Endodermal cell (in vitro differentiated cells): ENCODE data around the gene SSRP1. TPM values are rescaled to one million over a fixed set of nuclear protein-coding genes. Genes with fewer than 3 reads are reported as not detected.

Source experiments
- DNase-seq: peaks from one replicate; pipeline ENCODE4 v3.0.0-alpha.2; 2017
- H3K27ac ChIP-seq: 2 replicates; pipeline ENCODE4 v1.5.1; 2013; ENCODE audit warnings: mild to moderate bottlenecking, low read depth, low read length, moderate library complexity
- H3K27me3 ChIP-seq: 2 replicates; pipeline ENCODE4 v1.6.1; 2013; ENCODE audit warnings: mild to moderate bottlenecking, low read length, moderate library complexity; ENCODE audit not compliant: insufficient read depth, control insufficient read depth, poor library complexity, severe bottlenecking
- H3K36me3 ChIP-seq: 2 replicates; pipeline ENCODE4 v1.7.0; 2013; ENCODE audit warnings: mild to moderate bottlenecking, low read length, moderate library complexity; ENCODE audit not compliant: control insufficient read depth, insufficient read depth
- H3K4me1 ChIP-seq: one replicate; pipeline ENCODE4 v1.7.0; 2013; ENCODE audit warnings: low read length; ENCODE audit not compliant: control insufficient read depth, insufficient read depth
- H3K4me3 ChIP-seq: 2 replicates; pipeline ENCODE4 v1.5.1; 2013; ENCODE audit warnings: mild to moderate bottlenecking, low read length, moderate library complexity
- H3K9ac ChIP-seq: 2 replicates; pipeline ENCODE4 v1.6.1; 2013; ENCODE audit warnings: mild to moderate bottlenecking, low read length, moderate library complexity; ENCODE audit not compliant: poor library complexity, severe bottlenecking; ENCODE audit errors: extremely low read depth
- H3K9me3 ChIP-seq: 2 replicates; pipeline ENCODE4 v1.6.1; 2013; ENCODE audit warnings: mild to moderate bottlenecking, low read length, moderate library complexity; ENCODE audit not compliant: control insufficient read depth
- H3K27ac Mint-ChIP-seq: 2 replicates; pipeline ENCODE4 v1.8.0; 2020; ENCODE audit warnings: mixed read lengths
- H3K27me3 Mint-ChIP-seq: 2 replicates; pipeline ENCODE4 v1.8.0; 2021; ENCODE audit warnings: mild to moderate bottlenecking, mixed read lengths; ENCODE audit not compliant: insufficient read depth
- H3K36me3 Mint-ChIP-seq: 2 replicates; pipeline ENCODE4 v1.8.0; 2020; ENCODE audit warnings: low read depth, mixed read lengths
- H3K4me1 Mint-ChIP-seq: 2 replicates; pipeline ENCODE4 v1.8.0; 2020; ENCODE audit warnings: mixed read lengths
- H3K4me3 Mint-ChIP-seq: 2 replicates; pipeline ENCODE4 v1.8.0; 2020; ENCODE audit warnings: mild to moderate bottlenecking, moderate library complexity, mixed read lengths
- H3K9me3 Mint-ChIP-seq: 2 replicates; pipeline ENCODE4 v1.8.0; 2020; ENCODE audit warnings: mild to moderate bottlenecking, mixed read lengths
- WGBS, 2 experiments: methylation state at CpG; one replicate each; pipeline versions ENCODE4 v1.1.5 to v1.1.7; 2013; ENCODE audit warnings: missing lambda C conversion rate in 2 of 2, mixed read lengths in 1 of 2; ENCODE audit not compliant: insufficient coverage in 1 of 2, insufficient read length in 1 of 2; 5-methylcytosine and 5-hydroxymethylcytosine counted together
- long read RNA-seq, 4 experiments: library from polyadenylated mRNA in 2 of 4; library from RNA in 1 of 4; library from capped mRNA in 1 of 4; stranded (forward) in 3 of 4; unstranded in 1 of 4; transcript quantifications; one replicate each; pipeline ENCODE4 v2.0.0, GENCODE V29; 2020 to 2021; ENCODE audit warnings: inconsistent platforms in 1 of 4
- polyA plus RNA-seq, 2 experiments: library from polyadenylated mRNA; stranded (reverse); fragments of 50-300 nt; gene quantifications; one replicate each; pipeline ENCODE4 v1.2.3, GENCODE V29; 2013
- total RNA-seq, 2 donors: library from RNA; stranded (reverse); fragmentation: NEBNext Ultra II Directional in 1 of 2; extraction: Animal tissue kit (Norgen Biotek cat#: 25700) in 1 of 2; gene quantifications; 2 replicates in 1 of 2; 3 replicates in 1 of 2; pipeline ENCODE4 v1.2.1, GENCODE V29; 2021
- TF ChIP-seq, protein P1 (sequence below): fragments of 200-600 bp; sonication (generic); conservative IDR thresholded peaks from 2 replicates; pipeline ENCODE4 v1.5.0; 2021; ENCODE audit warnings: antibody characterized with exemption, mild to moderate bottlenecking

SSRP1 gene, protein sequence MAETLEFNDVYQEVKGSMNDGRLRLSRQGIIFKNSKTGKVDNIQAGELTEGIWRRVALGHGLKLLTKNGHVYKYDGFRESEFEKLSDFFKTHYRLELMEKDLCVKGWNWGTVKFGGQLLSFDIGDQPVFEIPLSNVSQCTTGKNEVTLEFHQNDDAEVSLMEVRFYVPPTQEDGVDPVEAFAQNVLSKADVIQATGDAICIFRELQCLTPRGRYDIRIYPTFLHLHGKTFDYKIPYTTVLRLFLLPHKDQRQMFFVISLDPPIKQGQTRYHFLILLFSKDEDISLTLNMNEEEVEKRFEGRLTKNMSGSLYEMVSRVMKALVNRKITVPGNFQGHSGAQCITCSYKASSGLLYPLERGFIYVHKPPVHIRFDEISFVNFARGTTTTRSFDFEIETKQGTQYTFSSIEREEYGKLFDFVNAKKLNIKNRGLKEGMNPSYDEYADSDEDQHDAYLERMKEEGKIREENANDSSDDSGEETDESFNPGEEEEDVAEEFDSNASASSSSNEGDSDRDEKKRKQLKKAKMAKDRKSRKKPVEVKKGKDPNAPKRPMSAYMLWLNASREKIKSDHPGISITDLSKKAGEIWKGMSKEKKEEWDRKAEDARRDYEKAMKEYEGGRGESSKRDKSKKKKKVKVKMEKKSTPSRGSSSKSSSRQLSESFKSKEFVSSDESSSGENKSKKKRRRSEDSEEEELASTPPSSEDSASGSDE
- total RNA-seq = 100 to 1,000 TPM; 145 to 182 TPM
- 235 TPM for polyA plus RNA-seq (2013, experiment 1 of 2)
- 227 TPM for polyA plus RNA-seq (2013, experiment 2 of 2)
- long read RNA-seq, experiment 1, transcript SSRP1-201 (17 exons, 2,819 nt) = major isoform, 9 of 105 reads
- long read RNA-seq, experiment 1, partial matches to known transcripts = 84 of 105 reads
- long read RNA-seq, experiment 1, other reads (novel, unspliced or antisense) = 12 of 105 reads
- long read RNA-seq, experiment 2, transcript SSRP1-201 (17 exons, 2,819 nt) = major isoform, 164 of 235 reads
- long read RNA-seq, experiment 2, partial matches to known transcripts = 58 of 235 reads
- long read RNA-seq, experiment 2, other reads (novel, unspliced or antisense) = 13 of 235 reads
- long read RNA-seq, experiment 3, transcript SSRP1-201 (17 exons, 2,819 nt) = major isoform, 78 of 227 reads
- long read RNA-seq, experiment 3, partial matches to known transcripts = 132 of 227 reads
- long read RNA-seq, experiment 3, other reads (novel, unspliced or antisense) = 17 of 227 reads
- long read RNA-seq, experiment 4, transcript SSRP1-201 (17 exons, 2,819 nt) = major isoform, 5 of 74 reads
- long read RNA-seq, experiment 4, partial matches to known transcripts = 69 of 74 reads
- long read RNA-seq, experiment 4, other reads (novel, unspliced or antisense) = 0 of 74 reads

DNA sequence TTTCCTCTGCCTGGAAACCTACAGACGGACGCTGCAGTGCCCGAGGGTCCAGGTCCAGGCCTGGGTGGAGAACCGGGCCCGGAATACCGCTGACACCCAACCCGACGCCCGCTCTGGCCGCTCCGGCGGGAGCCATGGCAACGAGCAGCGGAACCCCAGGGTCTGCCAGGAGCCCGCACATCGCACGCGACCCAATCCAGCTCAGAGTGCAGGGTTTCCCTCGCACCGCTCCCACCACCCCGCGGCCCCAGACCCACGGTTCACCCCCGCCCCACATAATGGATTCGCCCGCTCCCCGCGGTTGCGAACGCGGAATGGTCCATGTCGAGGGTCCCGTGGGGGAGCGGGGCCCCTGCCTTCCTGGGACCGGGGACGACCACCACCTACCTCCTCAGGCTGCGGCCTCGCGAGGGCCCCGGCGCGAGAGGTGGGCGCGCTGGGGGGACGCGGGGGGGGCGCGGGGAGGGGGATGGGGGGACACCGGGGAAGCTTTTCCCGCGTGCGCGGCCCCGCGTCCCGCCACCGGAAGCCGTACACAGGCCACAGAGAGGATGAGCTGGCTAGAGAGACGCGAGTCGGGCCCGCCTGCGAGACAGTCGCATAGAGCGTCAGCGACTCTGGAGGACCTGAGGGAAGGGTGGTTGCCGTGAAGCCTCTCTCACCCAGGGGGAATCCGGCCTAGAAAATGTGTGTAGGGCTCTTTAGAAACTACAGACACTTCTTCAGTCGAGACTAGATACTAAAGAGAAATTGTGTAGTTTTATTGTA is at the start of gene SSRP1:
Gene SSRP1 (minus strand): TSS at position 550 of the 768 bp plus-strand sequence. CDS start 771 bp downstream, outside the sequence.
- Mint-ChIP-seq H3K9me3 (no peaks in the 10 kb centered on the region), H3K4me1 (peaks cover 20% of the 10 kb centered on the region), H3K27ac (peak within 1 kb of the TSS; percentile 97), H3K4me3 (peak within 1 kb of the TSS; percentile 74), H3K36me3 (peaks cover 39% of the 10 kb centered on the region), H3K27me3 (peaks cover 21% of the 10 kb centered on the region)
- WGBS, 2 experiments = 0 to 1% methylated on average over 20 to 68 of the region's 69 CpGs
- no peaks in the 10 kb centered on the region for H3K4me1 ChIP-seq
- TF ChIP-seq, protein P1, sequence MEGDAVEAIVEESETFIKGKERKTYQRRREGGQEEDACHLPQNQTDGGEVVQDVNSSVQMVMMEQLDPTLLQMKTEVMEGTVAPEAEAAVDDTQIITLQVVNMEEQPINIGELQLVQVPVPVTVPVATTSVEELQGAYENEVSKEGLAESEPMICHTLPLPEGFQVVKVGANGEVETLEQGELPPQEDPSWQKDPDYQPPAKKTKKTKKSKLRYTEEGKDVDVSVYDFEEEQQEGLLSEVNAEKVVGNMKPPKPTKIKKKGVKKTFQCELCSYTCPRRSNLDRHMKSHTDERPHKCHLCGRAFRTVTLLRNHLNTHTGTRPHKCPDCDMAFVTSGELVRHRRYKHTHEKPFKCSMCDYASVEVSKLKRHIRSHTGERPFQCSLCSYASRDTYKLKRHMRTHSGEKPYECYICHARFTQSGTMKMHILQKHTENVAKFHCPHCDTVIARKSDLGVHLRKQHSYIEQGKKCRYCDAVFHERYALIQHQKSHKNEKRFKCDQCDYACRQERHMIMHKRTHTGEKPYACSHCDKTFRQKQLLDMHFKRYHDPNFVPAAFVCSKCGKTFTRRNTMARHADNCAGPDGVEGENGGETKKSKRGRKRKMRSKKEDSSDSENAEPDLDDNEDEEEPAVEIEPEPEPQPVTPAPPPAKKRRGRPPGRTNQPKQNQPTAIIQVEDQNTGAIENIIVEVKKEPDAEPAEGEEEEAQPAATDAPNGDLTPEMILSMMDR = no peak
- peaks cover 3% of the 10 kb centered on the region for H3K27me3 ChIP-seq
- peak within 1 kb of the TSS; percentile 63 for H3K9ac ChIP-seq
- peak within 1 kb of the TSS; percentile 78 for H3K27ac ChIP-seq
- no peaks in the 10 kb centered on the region for H3K9me3 ChIP-seq
- peak; percentile 93 for DNase-seq
- peaks cover 37% of the 10 kb centered on the region for H3K36me3 ChIP-seq
- peak within 1 kb of the TSS; percentile 90 for H3K4me3 ChIP-seq

- Mint-ChIP-seq H3K9me3 (no peaks in the 10 kb centered on the region), H3K4me1 (no peaks in the 10 kb centered on the region), H3K27ac (no peak within 1 kb of the TSS), H3K36me3 (no peaks in the 10 kb centered on the region), H3K4me3 (no peak within 1 kb of the TSS), H3K27me3 (peaks cover 64% of the 10 kb centered on the region)
- DNase-seq = no peak
- no peaks in the 10 kb centered on the region for H3K9me3 ChIP-seq
- H3K36me3 ChIP-seq = no peaks in the 10 kb centered on the region
- H3K4me1 ChIP-seq = no peaks in the 10 kb centered on the region
- H3K4me3 ChIP-seq = no peak within 1 kb of the TSS
- WGBS, 2 experiments = 68 to 76% methylated on average over 2 of the region's 2 CpGs
- H3K9ac ChIP-seq = no peak within 1 kb of the TSS
- no peak within 1 kb of the TSS for H3K27ac ChIP-seq
- TF ChIP-seq, protein P1 = no peak
- peaks cover 60% of the 10 kb centered on the region for H3K27me3 ChIP-seq
Measured at GRCh38 chr11:57380975-57381374, 45.3 kb upstream of the SSRP1 start, which contains the start of gene PRG3. Gene PRG3 (minus strand): TSS chr11:57381150. CDS start chr11:57380708, 442 bp downstream.
